RWPE2 (cell line): ENCODE data around the gene EIF3I.

Experiments
- ATAC-seq: fragments of 200-7000 bp; cut with Tn5 transposase; 3 replicates; pipeline ENCODE4 v1.9.1; 2021; ENCODE audit warnings: low read depth
- DNase-seq: peaks from one replicate; pipeline ENCODE4 v3.0.0-alpha.2; 2020; ENCODE audit warnings: low spot score
- H3K27ac ChIP-seq: fragments of 450-650 bp; 2 replicates; pipeline ENCODE4 v1.5.1; 2017; ENCODE audit warnings: mild to moderate bottlenecking; ENCODE audit not compliant: poor library complexity, severe bottlenecking
- H3K27me3 ChIP-seq: fragments of 250-450 bp; sonication (Bioruptor Pico); 2 replicates; pipeline ENCODE4 v1.5.1; 2021; ENCODE audit warnings: mild to moderate bottlenecking, moderate library complexity; ENCODE audit not compliant: insufficient read depth, poor library complexity, severe bottlenecking
- H3K36me3 ChIP-seq: fragments of 250-450 bp; sonication (Bioruptor Pico); 2 replicates; pipeline ENCODE4 v1.5.1; 2020; ENCODE audit warnings: low read depth, mild to moderate bottlenecking, moderate library complexity
- H3K4me1 ChIP-seq: fragments of 250-450 bp; sonication (Bioruptor Pico); 2 replicates; pipeline ENCODE4 v1.5.1; 2021; ENCODE audit warnings: mild to moderate bottlenecking, moderate library complexity; ENCODE audit not compliant: insufficient read depth, poor library complexity, severe bottlenecking
- H3K4me3 ChIP-seq: fragments of 250-450 bp; sonication (Bioruptor Pico); 2 replicates; pipeline ENCODE4 v1.5.1; 2021; ENCODE audit warnings: mild to moderate bottlenecking, moderate library complexity; ENCODE audit not compliant: severe bottlenecking
- H3K9me3 ChIP-seq: fragments of 250-450 bp; sonication (Bioruptor Pico); 2 replicates; pipeline ENCODE4 v1.5.1; 2021; ENCODE audit warnings: mild to moderate bottlenecking, moderate library complexity; ENCODE audit not compliant: severe bottlenecking
- TF ChIP-seq, protein P1 (sequence below): fragments of 450-650 bp; IDR thresholded peaks from one replicate; pipeline ENCODE4 v1.5.1; 2017; ENCODE audit warnings: mild to moderate bottlenecking, moderate library complexity; ENCODE audit not compliant: poor library complexity, severe bottlenecking

EIF3I gene

GRCh38 chr1:32240140-32240951, 18.1 kb downstream of the EIF3I start:
- Histone ChIP-seq H3K9me3 (no peaks in the 10 kb centered on the region), H3K4me3 (peak overlapping the region; percentile 36), H3K4me1 (peaks cover 11% of the 10 kb centered on the region), H3K27me3 (no peaks in the 10 kb centered on the region), H3K36me3 (no peaks in the 10 kb centered on the region), H3K27ac (peak overlapping the region; percentile 35)
- peak; percentile 52 for ATAC-seq
- no peak for DNase-seq
- TF ChIP-seq, protein P1, sequence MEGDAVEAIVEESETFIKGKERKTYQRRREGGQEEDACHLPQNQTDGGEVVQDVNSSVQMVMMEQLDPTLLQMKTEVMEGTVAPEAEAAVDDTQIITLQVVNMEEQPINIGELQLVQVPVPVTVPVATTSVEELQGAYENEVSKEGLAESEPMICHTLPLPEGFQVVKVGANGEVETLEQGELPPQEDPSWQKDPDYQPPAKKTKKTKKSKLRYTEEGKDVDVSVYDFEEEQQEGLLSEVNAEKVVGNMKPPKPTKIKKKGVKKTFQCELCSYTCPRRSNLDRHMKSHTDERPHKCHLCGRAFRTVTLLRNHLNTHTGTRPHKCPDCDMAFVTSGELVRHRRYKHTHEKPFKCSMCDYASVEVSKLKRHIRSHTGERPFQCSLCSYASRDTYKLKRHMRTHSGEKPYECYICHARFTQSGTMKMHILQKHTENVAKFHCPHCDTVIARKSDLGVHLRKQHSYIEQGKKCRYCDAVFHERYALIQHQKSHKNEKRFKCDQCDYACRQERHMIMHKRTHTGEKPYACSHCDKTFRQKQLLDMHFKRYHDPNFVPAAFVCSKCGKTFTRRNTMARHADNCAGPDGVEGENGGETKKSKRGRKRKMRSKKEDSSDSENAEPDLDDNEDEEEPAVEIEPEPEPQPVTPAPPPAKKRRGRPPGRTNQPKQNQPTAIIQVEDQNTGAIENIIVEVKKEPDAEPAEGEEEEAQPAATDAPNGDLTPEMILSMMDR = peak; percentile 51

DNA sequence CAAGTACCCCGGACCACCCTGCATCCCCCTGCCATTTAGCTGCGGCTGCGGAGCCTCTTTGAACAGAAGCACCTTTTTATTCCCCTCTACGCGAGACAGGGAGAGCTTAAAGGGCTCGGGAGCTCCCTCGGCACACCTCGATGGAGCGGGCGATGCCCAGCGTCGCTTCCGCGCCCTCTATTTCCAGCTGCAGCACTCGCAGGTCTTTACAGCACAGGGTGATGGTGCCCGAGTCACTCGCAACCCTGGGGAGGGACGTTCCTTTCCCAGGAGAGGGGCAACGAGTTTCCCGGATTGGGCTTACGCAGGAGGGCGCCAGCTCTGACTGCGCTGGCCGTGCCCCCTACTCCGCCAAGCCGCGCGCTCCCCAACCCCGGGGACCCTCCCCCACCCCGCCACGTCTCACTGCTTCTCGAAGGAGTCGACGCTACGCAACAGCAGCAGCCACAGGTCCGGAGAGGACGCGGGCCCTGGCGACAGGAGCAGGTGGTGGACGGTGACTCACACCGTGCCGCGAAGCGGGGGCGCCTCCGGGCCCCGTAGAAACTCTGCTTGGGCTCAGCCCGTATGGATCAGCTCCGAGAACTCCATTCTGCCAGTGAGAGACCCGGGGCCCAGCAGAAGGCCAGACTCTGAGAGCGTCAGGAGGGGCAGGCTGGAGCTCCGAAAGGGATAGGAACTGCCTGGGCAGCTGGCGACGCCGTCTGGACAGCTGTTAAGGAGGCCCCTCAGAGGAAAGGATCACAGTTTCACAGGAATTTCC, 19.0 kb downstream of the EIF3I start:
- ATAC-seq (peak; percentile 44), DNase-seq (no peak)
- no peaks in the 10 kb centered on the region for H3K9me3 ChIP-seq
- peak overlapping the region; percentile 36 for H3K4me3 ChIP-seq
- peak overlapping the region; percentile 35 for H3K27ac ChIP-seq
- peaks cover 4% of the 10 kb centered on the region for H3K4me1 ChIP-seq
- TF ChIP-seq, protein P1 = no peak
- H3K27me3 ChIP-seq = no peaks in the 10 kb centered on the region
- no peaks in the 10 kb centered on the region for H3K36me3 ChIP-seq

- peaks cover 11% of the 10 kb centered on the region for H3K4me1 ChIP-seq
- DNase-seq = no peak
- no peak overlapping the region for H3K4me3 ChIP-seq
- no peaks in the 10 kb centered on the region for H3K9me3 ChIP-seq
- H3K36me3 ChIP-seq = no peaks in the 10 kb centered on the region
- H3K27ac ChIP-seq = no peak overlapping the region
- TF ChIP-seq, protein P1 = no peak
- ATAC-seq = no peak
- H3K27me3 ChIP-seq = no peaks in the 10 kb centered on the region
These were observed 20.2 kb downstream of the EIF3I start for GRCh38 chr1:32242341-32242851.

DNA sequence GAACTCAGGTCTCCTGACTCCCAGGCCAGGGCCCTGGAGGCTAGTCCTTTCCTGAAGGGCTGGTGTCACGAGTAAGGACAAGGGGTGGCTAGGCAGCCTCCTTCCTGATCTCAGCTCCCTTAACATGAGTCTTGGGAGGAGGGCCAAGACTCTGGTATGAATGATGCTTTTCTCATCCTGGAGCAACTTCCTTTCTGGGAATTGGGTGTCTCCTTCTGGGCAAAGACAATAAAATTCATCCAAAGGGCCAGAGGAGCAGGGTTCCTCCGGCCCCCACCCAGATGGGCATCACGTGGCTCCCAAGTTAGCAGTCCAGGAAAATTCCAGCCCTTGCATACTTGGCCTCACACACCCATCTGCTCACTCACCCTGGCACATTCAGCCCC, 24.7 kb downstream of the EIF3I start, which contains the start of gene FAM167B:
Gene FAM167B, plus strand, starts transcription at position 335 of the 386 bp plus-strand sequence. CDS start 200 bp downstream, outside the sequence.
- Histone ChIP-seq H3K27ac (peak within 1 kb of the TSS; percentile 46), H3K4me1 (peaks cover 20% of the 10 kb centered on the region), H3K9me3 (no peaks in the 10 kb centered on the region), H3K4me3 (no peak within 1 kb of the TSS), H3K36me3 (no peaks in the 10 kb centered on the region), H3K27me3 (no peaks in the 10 kb centered on the region)
- ATAC-seq = peak; percentile 31; the same call in 2 of the 3 replicates
- TF ChIP-seq, protein P1 = no peak
- DNase-seq = no peak
